HG02798 (cell line): Measurements from ENCODE around the gene B4GALNT3.

ENCODE experiments used
- ATAC-seq: cut with Tn5 transposase; IDR thresholded peaks from one replicate; pipeline ENCODE4 v1.9.1; 2021; ENCODE audit warnings: mild to moderate bottlenecking; ENCODE audit not compliant: unreplicated experiment, poor library complexity

B4GALNT3 gene

DNA sequence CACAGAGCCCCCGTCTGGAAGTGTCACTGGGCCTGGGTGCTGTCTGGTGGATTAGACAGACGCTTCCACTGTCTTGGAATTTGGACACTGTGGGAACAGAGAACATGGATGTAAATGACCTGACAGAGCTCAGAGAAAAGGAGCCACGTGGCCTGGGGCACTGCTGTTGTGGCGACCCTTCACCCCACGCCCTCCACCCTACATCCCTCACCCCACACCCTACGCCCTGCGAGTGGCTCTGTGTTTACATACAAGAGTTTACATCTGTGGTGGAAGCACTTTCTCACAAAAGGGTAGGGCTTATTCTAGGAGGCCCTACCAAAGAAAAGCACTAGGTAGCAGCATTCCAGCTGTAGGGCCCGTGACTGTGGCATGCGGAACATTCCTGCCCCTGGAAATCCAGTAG, 47.7 kb downstream of the B4GALNT3 start:
- no peak for ATAC-seq

DNA sequence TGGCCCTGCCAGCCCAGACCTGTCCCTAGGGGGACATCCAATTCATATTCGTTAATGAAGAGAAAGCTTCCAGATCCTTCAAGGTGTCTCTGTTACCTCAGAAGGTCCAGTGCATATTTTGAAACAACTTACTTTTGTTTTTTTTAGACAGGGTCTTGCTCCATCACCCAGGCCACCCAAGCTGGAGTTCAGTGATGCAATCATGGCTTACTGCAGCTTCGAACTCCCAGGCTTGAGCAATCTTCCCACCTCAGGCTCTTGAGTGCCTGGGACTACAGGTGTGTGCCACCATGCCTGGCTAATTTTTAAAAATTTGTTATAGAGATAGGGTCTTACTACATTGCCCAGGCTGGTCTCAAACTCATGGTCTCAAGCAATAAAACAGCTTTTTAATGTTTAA, 48.4 kb downstream of the B4GALNT3 start:
- no peak for ATAC-seq

DNA sequence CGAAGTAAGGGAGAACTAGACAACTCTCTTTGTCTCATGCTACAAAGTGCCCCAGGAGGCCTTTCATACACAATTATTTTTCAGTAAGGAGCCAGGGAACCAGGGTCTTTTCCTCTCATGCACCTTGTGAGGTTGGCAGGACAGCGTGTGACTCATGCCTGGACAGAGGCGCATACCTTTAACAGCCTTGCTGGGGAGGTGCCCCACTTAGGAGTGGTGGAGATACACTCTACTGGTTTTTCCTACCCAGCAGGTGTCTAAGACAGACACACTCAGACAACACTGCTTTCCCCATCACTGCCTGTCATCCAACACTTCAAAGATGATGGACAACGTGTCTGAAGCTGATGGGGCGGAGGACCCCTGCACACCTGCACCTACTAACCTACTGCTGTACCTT, 49.1 kb downstream of the B4GALNT3 start:
- no peak for ATAC-seq

DNA sequence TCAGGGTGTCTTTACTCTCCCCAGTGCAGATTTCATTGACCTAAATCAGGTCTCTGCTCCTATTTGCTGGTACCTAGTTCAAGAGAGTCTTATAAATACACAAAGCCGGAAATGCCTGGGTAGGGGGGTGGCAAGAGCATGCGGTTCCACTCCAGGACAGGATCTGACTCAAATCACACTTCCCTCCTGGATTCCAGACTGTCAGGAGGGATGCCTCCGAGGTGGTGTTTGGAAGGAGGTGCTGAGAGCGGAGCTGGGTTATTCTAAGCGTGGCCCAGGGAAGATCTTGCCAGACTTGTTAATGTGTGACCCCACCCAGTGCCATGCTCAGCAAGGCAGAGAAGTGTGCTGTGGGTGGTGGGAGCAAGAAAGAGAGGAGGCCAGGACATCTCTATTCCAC, 49.8 kb downstream of the B4GALNT3 start:
- ATAC-seq = no peak

DNA sequence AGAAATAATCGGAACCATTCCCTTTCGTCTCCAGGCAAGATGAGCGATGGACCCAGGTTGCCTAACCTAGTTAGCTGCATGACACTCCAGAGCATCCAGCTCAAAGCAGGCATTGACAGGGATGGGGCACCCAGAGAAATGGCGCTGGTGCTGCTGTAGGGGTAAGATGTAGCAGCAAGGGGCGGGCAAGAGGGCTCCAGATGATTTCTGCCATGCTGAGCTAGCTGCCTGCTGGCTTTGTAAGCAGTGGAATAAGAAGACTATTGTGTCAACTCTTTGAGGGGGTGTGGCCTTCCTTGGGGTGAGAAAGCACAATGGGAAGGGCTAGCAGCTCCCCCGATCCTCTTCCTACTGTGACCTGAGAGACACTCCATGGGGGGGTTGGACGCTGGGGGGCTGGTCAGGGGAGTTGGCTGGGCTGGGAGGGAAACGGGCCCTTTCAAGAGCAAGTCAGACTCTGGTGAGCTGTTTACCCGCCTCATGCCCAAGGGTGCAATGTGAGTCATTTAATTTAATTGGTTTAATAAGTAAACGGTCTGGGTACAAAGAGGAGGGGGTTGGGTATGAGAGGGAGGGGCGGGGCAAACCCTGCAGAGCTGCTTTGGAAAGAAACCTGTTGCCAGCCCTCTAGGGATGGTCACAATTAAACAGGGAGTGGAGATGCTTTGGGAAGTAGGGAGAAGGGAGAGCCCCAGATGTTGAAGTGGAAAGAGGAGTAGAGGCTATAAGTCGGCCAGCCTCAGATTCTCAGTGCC, 50.5 kb downstream of the B4GALNT3 start:
- ATAC-seq = no peak

DNA sequence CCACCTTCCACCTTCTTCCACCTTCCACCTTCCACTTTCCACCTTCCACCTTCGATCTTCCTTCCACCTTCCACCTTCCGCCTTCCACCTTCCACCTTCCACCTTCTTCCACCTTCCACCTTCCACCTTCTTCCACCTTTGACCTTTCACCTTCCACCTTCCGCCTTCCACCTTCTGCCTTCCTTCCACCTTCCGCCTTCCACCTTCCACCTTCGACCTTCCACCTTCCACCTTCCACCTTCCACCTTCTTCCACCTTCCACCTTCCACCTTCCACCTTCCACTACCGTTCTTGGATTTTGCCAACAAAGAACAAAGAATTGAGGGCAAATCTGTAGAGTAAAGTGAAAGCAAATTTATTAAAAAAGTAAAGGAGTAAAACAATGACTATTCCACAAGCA, 53.2 kb downstream of the B4GALNT3 start:
- ATAC-seq = no peak

DNA sequence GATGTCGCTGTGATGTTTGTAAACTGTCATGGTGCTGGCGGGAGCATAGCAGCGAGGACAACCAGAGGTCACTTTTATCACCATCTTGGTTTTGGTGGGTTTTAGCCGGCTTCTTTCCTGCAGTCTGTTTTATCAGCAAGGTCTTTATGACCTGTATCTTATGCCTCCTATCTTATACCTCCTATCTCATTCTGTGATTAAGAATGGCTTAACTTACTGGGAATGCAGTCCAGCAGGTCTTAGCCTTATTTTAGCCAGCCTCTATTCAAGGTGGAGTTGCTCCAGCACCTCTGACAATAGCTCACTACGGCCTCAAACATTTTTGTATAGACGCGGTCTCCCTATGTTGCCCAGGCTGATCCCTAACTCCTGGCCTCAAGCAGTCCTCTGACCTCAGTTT, 53.7 kb downstream of the B4GALNT3 start:
- no peak for ATAC-seq

DNA sequence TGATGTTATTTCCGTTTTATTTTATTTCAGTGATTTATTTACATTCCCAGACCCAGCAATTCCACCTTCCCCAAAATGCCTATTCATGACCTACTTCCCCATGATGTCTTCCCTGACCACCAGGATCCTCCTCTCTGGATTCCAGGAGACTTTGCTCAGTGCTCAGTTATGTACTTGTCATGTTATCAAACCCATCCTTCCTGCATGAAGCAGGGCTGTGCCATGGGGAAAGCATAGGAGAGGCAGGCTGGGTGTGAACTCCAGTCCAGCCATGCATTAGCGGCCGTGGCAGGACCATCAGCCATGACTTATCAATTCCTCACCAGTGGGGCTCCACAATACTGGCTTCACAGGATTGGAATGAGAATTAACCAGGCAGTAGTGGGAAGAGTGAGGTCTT, 57.8 kb downstream of the B4GALNT3 start:
- no peak for ATAC-seq

DNA sequence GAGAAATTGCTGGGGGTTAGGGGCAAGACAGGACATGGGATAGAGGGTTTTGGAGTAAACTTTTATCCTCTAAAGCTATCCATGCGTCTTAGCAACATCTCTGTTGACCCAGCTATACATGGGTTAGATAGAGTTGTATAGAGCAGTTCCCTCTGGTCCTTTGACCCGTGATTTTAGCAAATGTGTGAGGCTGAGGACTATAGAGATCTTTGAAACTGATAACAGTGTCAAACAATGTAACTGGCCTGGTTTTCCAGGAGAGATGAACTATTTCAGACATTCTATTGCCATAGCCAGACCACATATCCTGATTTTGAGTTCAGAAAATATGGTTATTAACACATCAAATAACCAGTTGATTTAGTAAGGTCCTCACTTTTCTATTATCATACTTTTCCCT, 60.4 kb downstream of the B4GALNT3 start:
- ATAC-seq = no peak

DNA sequence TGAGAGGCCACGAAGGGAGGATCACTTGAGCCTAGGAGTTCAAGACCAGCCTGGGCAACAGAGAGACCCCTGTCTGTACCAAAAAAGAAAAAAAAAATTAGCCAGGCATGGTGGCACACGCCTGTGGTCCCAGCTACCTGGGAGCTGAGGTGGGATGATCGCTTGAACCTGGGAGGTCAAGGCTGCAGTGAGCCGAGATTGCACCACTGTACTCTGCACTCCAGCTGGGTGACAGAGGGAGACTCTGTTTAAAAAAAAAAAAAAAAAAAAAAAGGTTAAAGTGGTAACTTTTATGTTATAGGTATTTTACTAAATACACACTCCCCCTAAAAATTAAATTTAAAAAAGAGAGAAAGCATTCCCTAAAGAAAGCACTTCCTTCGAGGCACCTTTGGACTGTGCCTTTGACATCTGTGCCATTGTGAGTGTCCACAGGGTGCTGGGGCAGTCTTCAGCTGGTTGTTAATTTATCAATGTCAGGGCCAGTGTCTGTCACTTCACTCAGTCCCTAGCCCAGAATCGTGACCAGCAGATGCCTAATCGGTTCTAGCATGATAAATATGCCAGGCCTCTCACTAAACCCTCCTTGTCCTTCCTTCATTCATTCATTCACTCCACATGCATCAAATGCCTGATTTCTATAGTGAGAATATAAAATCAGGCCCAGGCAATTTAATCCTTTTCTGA, 63.1 kb downstream of the B4GALNT3 start:
- ATAC-seq = no peak

DNA sequence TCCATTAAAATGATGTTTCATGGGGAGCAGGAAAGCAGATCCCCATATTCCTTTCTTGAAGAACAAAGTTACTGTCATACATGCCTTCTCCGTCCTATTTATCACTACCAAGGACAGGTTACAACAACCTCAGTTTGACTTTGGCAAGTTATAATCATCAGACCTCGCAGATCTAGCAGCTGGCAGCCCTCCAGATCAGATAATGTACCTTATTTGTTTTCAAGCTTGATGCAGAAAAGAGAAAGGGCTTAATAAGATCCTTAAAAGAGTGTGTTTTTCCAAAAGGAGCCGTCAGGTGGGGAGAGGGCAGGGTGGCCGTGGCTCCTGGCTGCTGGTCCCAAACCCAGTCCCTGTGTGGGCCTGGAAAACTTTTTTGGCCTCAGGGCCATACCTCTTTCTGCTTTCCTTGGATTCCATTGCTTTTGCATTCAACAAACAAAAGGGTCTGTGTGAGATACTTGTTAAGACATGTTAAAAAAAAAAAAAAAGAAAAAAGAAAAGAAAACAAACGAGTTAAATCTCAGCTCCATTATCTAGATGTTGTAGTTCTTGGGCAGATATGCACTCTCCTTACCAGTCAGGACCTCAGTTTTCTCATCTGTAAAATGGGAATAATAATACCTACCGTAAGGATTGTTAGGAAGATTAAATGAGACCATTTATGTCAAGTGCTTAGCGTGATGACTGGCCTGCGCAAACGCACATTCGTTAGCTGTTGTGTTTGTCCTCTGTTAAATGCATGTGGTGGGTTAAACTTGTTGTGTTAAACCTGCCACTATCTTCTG, 64.6 kb downstream of the B4GALNT3 start:
- ATAC-seq = no peak

DNA sequence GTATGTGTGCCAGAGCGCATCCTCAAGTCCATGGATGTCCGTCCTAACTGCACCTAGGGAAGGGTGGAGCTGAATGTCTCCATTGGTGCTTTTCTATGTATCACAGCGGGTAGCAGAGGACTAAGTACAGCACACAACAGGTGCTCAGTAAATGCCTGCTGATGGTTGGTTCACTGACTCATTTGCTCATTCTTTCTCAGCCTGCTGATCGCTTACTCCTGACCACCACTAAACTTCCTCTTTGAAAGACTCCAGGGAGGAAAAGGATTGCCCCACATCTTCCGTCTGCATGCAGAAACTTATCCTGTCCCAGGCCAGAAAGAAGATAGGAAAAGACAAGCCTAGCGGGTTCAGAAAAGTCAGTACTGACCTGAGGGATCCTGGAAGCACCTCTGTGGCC, 66.3 kb downstream of the B4GALNT3 start:
- ATAC-seq = no peak

DNA sequence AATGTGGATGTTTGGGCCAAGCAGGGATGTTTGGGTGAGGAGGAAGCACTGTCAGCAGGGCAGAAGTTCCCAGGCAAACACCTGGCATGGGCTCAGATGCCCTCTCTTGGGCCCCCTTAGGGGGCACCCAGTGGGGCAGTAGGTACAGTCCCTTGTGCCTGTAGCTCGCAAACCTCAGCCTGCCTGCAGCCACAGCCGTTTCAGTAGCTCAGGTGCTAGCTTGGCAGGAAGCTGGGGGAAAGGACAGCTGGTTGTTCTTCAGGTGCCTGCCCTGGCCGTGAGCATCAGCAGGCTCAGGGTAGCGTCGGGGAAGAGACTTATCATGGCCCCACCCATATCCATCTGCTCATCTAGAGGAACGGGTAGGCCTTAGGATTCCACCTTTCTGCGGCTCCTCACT, 67.5 kb downstream of the B4GALNT3 start:
- no peak for ATAC-seq

DNA sequence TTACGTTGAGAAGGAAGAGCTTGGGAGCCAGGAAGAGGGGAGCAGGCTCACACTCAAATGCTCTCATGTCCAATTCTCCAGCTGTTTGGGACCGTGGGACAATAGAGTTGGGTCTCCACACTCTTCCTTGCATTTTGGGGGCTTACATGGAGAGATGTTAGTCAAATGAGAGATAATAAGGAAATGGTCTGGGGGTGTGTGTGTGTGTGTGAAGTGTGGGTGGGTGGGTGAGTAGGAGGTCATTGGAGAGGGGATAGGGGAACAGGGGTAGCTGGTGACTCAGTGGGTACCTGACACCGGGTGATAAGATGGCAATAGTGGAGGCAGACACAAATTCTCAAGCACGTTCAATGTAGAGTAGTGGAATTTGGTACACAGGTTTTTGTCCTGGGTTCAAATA, 68.0 kb downstream of the B4GALNT3 start:
- no peak for ATAC-seq

DNA sequence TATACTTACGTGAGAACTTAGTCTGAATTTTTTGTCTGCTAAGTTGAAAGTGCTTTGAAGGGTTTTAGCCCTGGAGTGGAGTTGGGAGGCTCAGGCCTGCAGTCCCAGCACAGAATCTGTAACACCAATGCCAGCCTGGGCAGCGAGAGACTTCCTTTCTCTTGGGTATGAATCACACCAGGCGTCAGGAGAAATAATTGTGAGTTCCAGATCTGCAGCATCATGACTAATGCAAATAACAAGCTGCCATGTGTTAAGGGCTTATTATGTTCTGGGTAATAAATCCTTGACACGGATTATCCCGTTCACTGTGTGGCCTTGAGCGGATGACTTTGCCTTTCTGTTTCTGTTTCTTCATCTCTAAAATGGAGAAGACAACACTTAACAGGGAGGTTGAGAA, 70.6 kb downstream of the B4GALNT3 start:
- no peak for ATAC-seq

DNA sequence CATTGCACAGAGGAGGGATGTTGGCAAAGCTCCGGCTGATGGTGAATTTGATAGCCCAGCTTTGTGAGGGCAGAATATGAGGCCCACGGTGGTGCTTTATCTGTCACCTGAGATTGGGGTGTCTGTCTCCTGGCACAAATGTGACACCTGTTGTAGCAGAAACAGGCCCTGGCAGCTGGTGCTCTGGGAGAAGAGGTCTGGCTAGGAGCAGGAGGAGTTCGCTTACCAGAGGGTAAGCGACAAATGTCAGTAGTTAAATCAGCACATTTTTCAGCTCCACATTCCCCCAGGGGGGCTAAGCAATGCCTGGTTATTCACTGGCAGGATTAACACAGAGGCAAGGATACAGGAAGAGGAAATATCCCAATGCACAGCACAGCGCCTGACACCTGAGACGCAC, 71.1 kb downstream of the B4GALNT3 start:
- ATAC-seq = no peak

DNA sequence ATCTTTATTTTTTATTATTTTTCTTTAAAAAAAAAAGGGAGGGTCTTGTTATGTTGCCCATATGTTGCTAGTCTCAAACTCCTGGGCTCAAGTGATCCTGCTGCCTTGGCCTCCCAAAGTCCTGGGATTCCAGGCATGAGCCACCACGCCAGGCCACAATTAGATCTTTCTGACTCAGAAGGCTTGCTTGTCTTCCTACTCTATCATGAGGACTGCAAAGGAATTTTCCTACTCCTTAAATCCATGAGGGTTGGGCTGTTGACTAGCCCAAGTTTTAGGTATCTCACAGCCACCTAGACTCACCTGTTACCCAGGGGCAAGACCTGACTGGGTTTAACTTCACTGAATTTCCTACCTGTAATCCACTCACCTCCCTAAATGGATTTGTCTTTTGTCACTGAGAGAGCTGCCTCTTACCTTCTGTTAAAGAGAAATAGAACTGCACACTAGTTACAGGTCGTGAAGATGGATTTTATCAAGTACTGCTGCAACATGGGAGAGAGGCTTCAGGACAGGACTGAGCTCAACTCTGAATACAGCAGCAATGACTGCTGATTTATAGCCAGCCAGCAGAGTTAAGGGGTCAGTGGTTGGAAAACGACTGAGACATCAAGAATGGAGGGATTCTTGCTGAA, 72.3 kb downstream of the B4GALNT3 start:
- ATAC-seq = no peak

DNA sequence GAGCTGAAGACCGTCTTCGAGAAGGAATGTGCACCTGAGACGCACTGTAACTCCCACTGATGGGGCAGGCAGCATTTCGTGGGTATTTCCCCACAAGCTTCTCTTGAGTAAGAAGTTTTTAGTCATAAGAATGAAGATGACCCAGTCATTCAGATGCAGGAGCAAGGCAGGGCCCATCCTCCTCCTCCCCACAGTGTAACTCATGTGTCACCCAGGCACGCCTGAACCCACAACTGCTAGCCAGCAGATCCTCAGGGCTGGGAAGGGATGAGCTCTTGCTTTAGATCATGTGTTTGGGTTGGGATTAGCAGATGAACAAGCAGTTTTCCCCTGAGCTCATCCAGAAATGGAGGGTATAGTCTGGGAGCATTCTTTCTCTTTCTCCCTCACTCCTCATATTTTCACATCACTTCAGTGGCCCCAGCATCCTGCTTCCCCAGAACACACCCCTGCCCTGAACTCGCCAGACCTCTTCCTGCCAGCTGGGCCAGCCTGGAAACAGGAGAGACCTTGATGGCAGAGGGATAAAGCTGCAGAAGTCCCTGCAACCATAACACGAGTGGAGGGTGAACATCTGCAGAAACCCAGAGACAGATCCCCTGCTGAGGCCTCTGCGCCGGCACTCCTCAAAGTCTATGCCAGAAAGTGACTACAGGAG, 73.3 kb downstream of the B4GALNT3 start:
- ATAC-seq = no peak

DNA sequence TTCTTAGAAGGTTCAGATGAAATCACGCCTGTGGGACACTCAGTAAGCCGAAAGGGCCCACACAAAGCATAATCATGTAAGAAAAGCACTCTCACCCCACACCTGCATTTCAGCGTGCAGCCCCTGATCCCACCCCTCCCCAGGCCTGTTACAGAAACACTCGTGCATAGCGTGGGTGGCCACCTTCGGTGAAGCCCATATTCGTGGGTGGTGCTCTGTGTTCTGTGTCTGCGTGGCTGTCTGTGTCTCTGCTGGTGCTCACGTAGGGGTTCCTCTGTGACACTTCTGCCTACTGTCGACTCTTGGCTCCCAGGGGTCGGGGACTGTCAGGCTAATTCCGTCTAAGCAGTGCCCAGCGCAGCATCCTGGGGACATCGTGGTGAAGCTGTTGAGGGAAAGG, 74.0 kb downstream of the B4GALNT3 start:
- ATAC-seq = no peak

DNA sequence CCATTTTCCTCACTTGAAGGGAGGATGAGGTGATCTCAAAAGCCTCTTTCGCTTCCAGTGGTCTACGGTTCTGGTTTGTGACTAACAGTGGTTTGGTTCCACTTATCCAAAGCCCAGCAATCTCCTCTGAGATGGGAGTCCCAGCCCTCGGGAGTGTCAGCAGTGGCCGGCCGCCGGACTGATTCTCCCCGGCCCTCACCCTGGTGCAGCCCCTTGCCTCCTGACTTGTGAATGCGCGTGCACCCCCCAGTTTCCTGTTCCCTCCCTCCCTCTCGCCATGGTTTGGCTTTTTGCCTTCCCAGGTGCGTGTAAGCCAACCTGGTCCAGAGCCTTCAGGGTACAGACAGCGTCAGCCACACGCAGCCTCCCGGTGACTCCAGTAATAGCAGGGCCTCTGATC, 74.5 kb downstream of the B4GALNT3 start:
- no peak for ATAC-seq
